ENCODE measurements around the gene MED13L.

DNA sequence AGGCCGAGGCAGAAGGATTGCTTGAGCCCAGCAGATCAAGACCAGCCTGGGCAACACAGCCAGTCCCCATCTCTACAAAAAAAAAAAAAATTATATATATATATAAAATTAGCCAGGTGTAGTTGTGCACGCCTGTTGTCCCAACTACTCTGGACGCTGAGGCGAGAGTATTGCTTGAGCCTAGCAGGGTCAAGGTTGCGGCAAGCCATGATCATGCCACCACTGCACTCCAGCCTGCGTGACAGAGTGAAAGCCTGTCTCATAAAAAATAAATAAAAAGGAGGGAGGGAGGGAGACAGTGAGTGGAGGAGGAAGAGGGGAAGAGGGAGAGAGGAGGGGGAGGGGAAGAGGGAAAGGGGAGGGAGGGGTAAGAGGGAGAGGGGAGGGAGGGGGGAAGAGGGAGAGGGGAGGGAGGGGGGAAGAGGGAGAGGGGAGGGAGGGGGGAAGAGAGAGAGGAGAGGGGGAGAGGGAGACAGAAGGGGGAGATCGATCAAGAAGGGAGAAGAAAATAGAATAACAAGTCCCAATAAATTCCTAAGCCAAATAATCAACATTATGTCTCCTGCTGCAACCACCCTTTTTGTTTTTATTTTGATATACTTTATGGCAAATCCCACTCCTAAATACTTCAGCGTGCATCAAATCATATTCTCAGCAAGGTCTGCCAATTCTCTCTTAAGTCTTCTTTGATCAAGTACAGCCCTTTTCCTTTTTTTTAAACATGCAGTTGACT is 163.9 kb downstream of the MED13L start:
- TF ChIP-seq, protein P1, sequence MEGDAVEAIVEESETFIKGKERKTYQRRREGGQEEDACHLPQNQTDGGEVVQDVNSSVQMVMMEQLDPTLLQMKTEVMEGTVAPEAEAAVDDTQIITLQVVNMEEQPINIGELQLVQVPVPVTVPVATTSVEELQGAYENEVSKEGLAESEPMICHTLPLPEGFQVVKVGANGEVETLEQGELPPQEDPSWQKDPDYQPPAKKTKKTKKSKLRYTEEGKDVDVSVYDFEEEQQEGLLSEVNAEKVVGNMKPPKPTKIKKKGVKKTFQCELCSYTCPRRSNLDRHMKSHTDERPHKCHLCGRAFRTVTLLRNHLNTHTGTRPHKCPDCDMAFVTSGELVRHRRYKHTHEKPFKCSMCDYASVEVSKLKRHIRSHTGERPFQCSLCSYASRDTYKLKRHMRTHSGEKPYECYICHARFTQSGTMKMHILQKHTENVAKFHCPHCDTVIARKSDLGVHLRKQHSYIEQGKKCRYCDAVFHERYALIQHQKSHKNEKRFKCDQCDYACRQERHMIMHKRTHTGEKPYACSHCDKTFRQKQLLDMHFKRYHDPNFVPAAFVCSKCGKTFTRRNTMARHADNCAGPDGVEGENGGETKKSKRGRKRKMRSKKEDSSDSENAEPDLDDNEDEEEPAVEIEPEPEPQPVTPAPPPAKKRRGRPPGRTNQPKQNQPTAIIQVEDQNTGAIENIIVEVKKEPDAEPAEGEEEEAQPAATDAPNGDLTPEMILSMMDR (IDR thresholded peaks at IDR 0.05): no peak
- TF ChIP-seq EP300 (IDR thresholded peaks at IDR 0.05; ENCODE audit: low read depth): no peak
- TF ChIP-seq POLR2A (IDR thresholded peaks at IDR 0.05): no peak

Data from transverse colon (tissue), 3 donors.